Fibroblast of lung (primary cell): ENCODE results near the gene DOK3. TPM values are rescaled to one million over a fixed set of nuclear protein-coding genes. Genes with fewer than 3 reads are reported as not detected.

ENCODE experiments used
- DNase-seq, 2 donors: peaks; one replicate each; pipeline versions ENCODE4 v3.0.0 to v3.0.0-alpha.2; 2010; ENCODE audit warnings: low read depth in 2 of 2
- H2AFZ ChIP-seq: 2 replicates; pipeline ENCODE4 v1.5.1; 2012; ENCODE audit warnings: low read length, control low read depth, inconsistent platforms
- H3K27ac ChIP-seq: 2 replicates; pipeline ENCODE4 v1.5.1; 2011; ENCODE audit warnings: low read length, control low read depth; ENCODE audit not compliant: insufficient read depth
- H3K27me3 ChIP-seq: 2 replicates; pipeline ENCODE4 v1.5.1; 2011; ENCODE audit warnings: mild to moderate bottlenecking, low read length; ENCODE audit not compliant: control insufficient read depth, insufficient read depth
- H3K36me3 ChIP-seq: 2 replicates; pipeline ENCODE4 v1.5.1; 2011; ENCODE audit warnings: low read length; ENCODE audit not compliant: control insufficient read depth, insufficient read depth
- H3K4me1 ChIP-seq: 2 replicates; pipeline ENCODE4 v1.5.1; 2011; ENCODE audit warnings: low read length; ENCODE audit not compliant: control insufficient read depth, insufficient read depth; ENCODE audit errors: extremely low read depth
- H3K4me2 ChIP-seq: 2 replicates; pipeline ENCODE4 v1.5.1; 2011; ENCODE audit warnings: low read length, control low read depth; ENCODE audit not compliant: insufficient read depth; ENCODE audit errors: extremely low read depth
- H3K4me3 ChIP-seq, 4 experiments: fragments of 200-600 bp in 1 of 4; sonication (generic) in 1 of 4; replicated peaks in 1 of 4; 2 replicates each; pipeline ENCODE4 v1.5.1; 2011 to 2016; ENCODE audit warnings: low read length in 4 of 4, low read depth in 3 of 4, mild to moderate bottlenecking in 3 of 4, control low read depth in 2 of 4, inconsistent platforms in 1 of 4, mixed read lengths in 1 of 4; ENCODE audit not compliant: insufficient read depth in 1 of 4; ENCODE audit errors: control extremely low read depth in 1 of 4
- H3K79me2 ChIP-seq: 2 replicates; pipeline ENCODE4 v1.5.1; 2012; ENCODE audit warnings: mild to moderate bottlenecking, low read length, inconsistent platforms; ENCODE audit not compliant: control insufficient read depth, insufficient read depth
- H3K9ac ChIP-seq: 2 replicates; pipeline ENCODE4 v1.5.1; 2011; ENCODE audit warnings: mild to moderate bottlenecking, low read length, control low read depth; ENCODE audit not compliant: insufficient read depth
- H3K9me3 ChIP-seq: 2 replicates; pipeline ENCODE4 v1.5.1; 2012; ENCODE audit warnings: low read depth, low read length; ENCODE audit not compliant: control insufficient read depth, insufficient read depth
- H4K20me1 ChIP-seq: 2 replicates; pipeline ENCODE4 v1.5.1; 2011; ENCODE audit warnings: low read length; ENCODE audit not compliant: control insufficient read depth, insufficient read depth; ENCODE audit errors: extremely low read depth
- CTCF ChIP-seq, 2 donors: IDR thresholded peaks in 1 of 2; conservative IDR thresholded peaks in 1 of 2; 1 replicate in 1 of 2; 2 replicates in 1 of 2; pipeline ENCODE4 v1.5.1; 2011 to 2012; ENCODE audit warnings: low read length in 2 of 2, control low read depth in 1 of 2, inconsistent platforms in 1 of 2, low read depth in 1 of 2, mild to moderate bottlenecking in 1 of 2
- EZH2 ChIP-seq: IDR thresholded peaks from 2 replicates; pipeline ENCODE4 v1.5.1; 2012; ENCODE audit warnings: low read length, control low read depth, mild to moderate bottlenecking; ENCODE audit errors: missing control alignments
- polyA minus RNA-seq: library from RNA; depleted of rRNA, polyadenylated mRNA; stranded (reverse); fragments of >200 nt; gene quantifications from 2 replicates; pipeline ENCODE4 v1.2.3, GENCODE V29; 2011; ENCODE audit warnings: low replicate concordance
- polyA plus RNA-seq, 2 donors: library from polyadenylated mRNA; depleted of rRNA in 1 of 2; stranded (reverse) in 1 of 2; unstranded in 1 of 2; fragments of >200 nt; gene quantifications; 2 replicates each; pipeline ENCODE4 v1.2.1, GENCODE V29; 2011 to 2012; ENCODE audit warnings: missing spikeins in 1 of 2
- total RNA-seq: library from RNA; depleted of rRNA; stranded (reverse); fragments of >200 nt; gene quantifications from 2 replicates; pipeline ENCODE4 v1.2.1, GENCODE V29; 2014

DOK3 gene
- 0.99 and 2.1 TPM in 2 replicates for total RNA-seq
- 0.58 and 1.5 TPM in 2 replicates for polyA plus RNA-seq
- 0.54 and 2.2 TPM in 2 replicates for polyA plus RNA-seq (2012)
- 0.19 and 6.0 TPM in 2 replicates for polyA minus RNA-seq

GRCh38 chr5:177509381-177509951 lies at the start of gene DOK3:
Gene DOK3, minus strand, starts transcription at chr5:177509826. Its CDS starts 286 bp downstream, at chr5:177509540.
- Histone ChIP-seq H3K9me3 (no peaks in the 10 kb centered on the region), H2AFZ (no peak within 1 kb of the TSS), H3K79me2 (no peaks in the 10 kb centered on the region), H3K9ac (no peak within 1 kb of the TSS), H3K36me3 (peaks cover 35% of the 10 kb centered on the region), H3K4me1 (no peaks in the 10 kb centered on the region), H4K20me1 (no peaks in the 10 kb centered on the region), H3K27ac (no peak within 1 kb of the TSS), H3K4me2 (no peak within 1 kb of the TSS), H3K27me3 (no peaks in the 10 kb centered on the region), H3K4me3 (no peak within 1 kb of the TSS)
- TF ChIP-seq CTCF (conservative IDR thresholded peaks at IDR 0.05 in 1 of 2, IDR thresholded peaks at IDR 0.05 in 1 of 2; ENCODE audit: low read depth in 1 of 2, low read length in 2 of 2) (no peak), EZH2 (no peak)
- DNase-seq, result no peak

- no peaks in the 10 kb centered on the region for H3K27me3 ChIP-seq
- no peak overlapping the region for H3K4me2 ChIP-seq
- no peaks in the 10 kb centered on the region for H4K20me1 ChIP-seq
- no peak for TF ChIP-seq CTCF (conservative IDR thresholded peaks at IDR 0.05 in 1 of 2, IDR thresholded peaks at IDR 0.05 in 1 of 2; ENCODE audit: low read depth in 1 of 2, low read length in 2 of 2)
- TF ChIP-seq EZH2, result no peak
- no peak overlapping the region for H2AFZ ChIP-seq
- H3K9me3 ChIP-seq, result no peaks in the 10 kb centered on the region
- no peaks in the 10 kb centered on the region for H3K36me3 ChIP-seq
- H3K27ac ChIP-seq, result no peak overlapping the region
- no peak overlapping the region for H3K9ac ChIP-seq
- H3K4me1 ChIP-seq, result no peaks in the 10 kb centered on the region
- no peak overlapping the region for H3K4me3 ChIP-seq
- peaks cover 13% of the 10 kb centered on the region for H3K79me2 ChIP-seq
- DNase-seq, result no peak
These were observed 48.2 kb upstream of the DOK3 start for GRCh38 chr5:177557796-177558195.

- DNase-seq, result peak in 1 of 2 donors; percentile 52
- Histone ChIP-seq H3K27ac (no peak overlapping the region), H2AFZ (no peak overlapping the region), H3K4me1 (no peaks in the 10 kb centered on the region), H3K4me3 (no peak overlapping the region), H3K79me2 (peaks cover 20% of the 10 kb centered on the region), H3K36me3 (no peaks in the 10 kb centered on the region), H3K9me3 (no peaks in the 10 kb centered on the region), H3K9ac (no peak overlapping the region), H4K20me1 (no peaks in the 10 kb centered on the region), H3K27me3 (no peaks in the 10 kb centered on the region), H3K4me2 (no peak overlapping the region)
- TF ChIP-seq CTCF (conservative IDR thresholded peaks at IDR 0.05 in 1 of 2, IDR thresholded peaks at IDR 0.05 in 1 of 2; ENCODE audit: low read depth in 1 of 2, low read length in 2 of 2), result no peak
- no peak for TF ChIP-seq EZH2
These were observed 47.5 kb upstream of the DOK3 start for GRCh38 chr5:177557041-177557647.
